Neural cell (in vitro differentiated cells): ENCODE measurements around the gene NSG1. TPM values are rescaled to one million over a fixed set of nuclear protein-coding genes. Genes with fewer than 3 reads are reported as not detected.

Experiments used
- H2AFZ ChIP-seq: fragments of 200-600, 300-800 bp; sonication (generic), shearing (Covaris generic); 2 replicates; pipeline ENCODE4 v1.6.0; 2014; ENCODE audit warnings: low read depth, mild to moderate bottlenecking, antibody characterized with exemption, low read length, moderate library complexity
- H3F3A ChIP-seq: fragments of 200-600 bp; shearing (Covaris generic); 2 replicates; pipeline ENCODE4 v1.6.1; 2016; ENCODE audit warnings: mild to moderate bottlenecking, moderate library complexity, mixed read lengths, antibody characterized with exemption, low read length; ENCODE audit not compliant: insufficient read depth, poor library complexity, severe bottlenecking
- H3K27ac ChIP-seq: fragments of 200-600, 300-800 bp; sonication (generic), shearing (Covaris generic); 2 replicates; pipeline ENCODE4 v1.5.1; 2014; ENCODE audit warnings: mild to moderate bottlenecking, low read length, moderate library complexity
- H3K27me3 ChIP-seq: fragments of 300-800, 200-600 bp; sonication (generic), shearing (Covaris generic); 2 replicates; pipeline ENCODE4 v1.6.0; 2014; ENCODE audit warnings: mild to moderate bottlenecking, low read depth, low read length, moderate library complexity; ENCODE audit not compliant: insufficient read depth
- H3K36me3 ChIP-seq: fragments of 300-800, 200-600 bp; sonication (generic), shearing (Covaris generic); 2 replicates; pipeline ENCODE4 v1.5.1; 2014; ENCODE audit warnings: mild to moderate bottlenecking, antibody characterized with exemption, low read length, moderate library complexity; ENCODE audit not compliant: insufficient read depth
- H3K4me2 ChIP-seq: fragments of 300-800, 200-600 bp; sonication (generic), shearing (Covaris generic); 2 replicates; pipeline ENCODE4 v1.6.0; 2014; ENCODE audit warnings: mild to moderate bottlenecking, low read length
- H3K4me3 ChIP-seq: fragments of 300-800, 200-600 bp; sonication (generic), shearing (Covaris generic); 2 replicates; pipeline ENCODE4 v1.5.1; 2014; ENCODE audit warnings: mild to moderate bottlenecking, low read length, moderate library complexity
- H3K79me2 ChIP-seq: fragments of 200-600 bp; shearing (Covaris generic); replicated peaks from 2 replicates; pipeline ENCODE4 v1.6.0; 2014; ENCODE audit warnings: mild to moderate bottlenecking, low read length, moderate library complexity; ENCODE audit not compliant: insufficient read depth
- H3K9ac ChIP-seq: fragments of 300-800, 200-600 bp; sonication (generic), shearing (Covaris generic); 2 replicates; pipeline ENCODE4 v1.6.1; 2016; ENCODE audit warnings: mild to moderate bottlenecking, low read length, mixed read lengths
- H3K9me2 ChIP-seq: fragments of 200-600 bp; shearing (Covaris generic); 2 replicates; pipeline ENCODE4 v1.6.1; 2016; ENCODE audit warnings: mild to moderate bottlenecking, low read length, mixed read lengths; ENCODE audit not compliant: insufficient read depth
- H3K9me3 ChIP-seq: fragments of 200-600, 300-800 bp; sonication (generic), shearing (Covaris generic); 2 replicates; pipeline ENCODE4 v1.6.1; 2016; ENCODE audit warnings: mild to moderate bottlenecking, mixed run types, low read length, moderate library complexity, mixed read lengths
- H4K20me1 ChIP-seq: fragments of 200-600 bp; shearing (Covaris generic); 2 replicates; pipeline ENCODE4 v1.6.1; 2016; ENCODE audit warnings: mild to moderate bottlenecking, mixed run types; ENCODE audit not compliant: insufficient read depth
- CTCF ChIP-seq: fragments of 450-650 bp; IDR thresholded peaks from 2 replicates; pipeline ENCODE4 v1.5.1; 2014; ENCODE audit warnings: antibody characterized with exemption, mild to moderate bottlenecking, moderate library complexity; ENCODE audit not compliant: poor library complexity, severe bottlenecking
- EP300 ChIP-seq: fragments of 450-650 bp; conservative IDR thresholded peaks from 2 replicates; pipeline ENCODE4 v1.6.1; 2014; ENCODE audit warnings: antibody characterized with exemption, mild to moderate bottlenecking, moderate library complexity; ENCODE audit not compliant: poor library complexity, severe bottlenecking
- EZH2 ChIP-seq: fragments of 200-600, 300-800 bp; shearing (Covaris generic), sonication (generic); IDR thresholded peaks from 2 replicates; pipeline ENCODE4 v1.6.1; 2014; ENCODE audit warnings: antibody characterized with exemption, low read length, borderline replicate concordance, mild to moderate bottlenecking; ENCODE audit not compliant: insufficient read depth, poor library complexity, severe bottlenecking
- MXI1 ChIP-seq: fragments of 450-650 bp; conservative IDR thresholded peaks from 2 replicates; pipeline ENCODE4 v1.6.1; 2014; ENCODE audit warnings: antibody characterized with exemption, mild to moderate bottlenecking; ENCODE audit not compliant: poor library complexity, severe bottlenecking
- POLR2AphosphoS5 ChIP-seq: IDR thresholded peaks from 2 replicates; pipeline ENCODE4 v1.6.1; 2012
- RAD21 ChIP-seq: fragments of 450-650 bp; conservative IDR thresholded peaks from 2 replicates; pipeline ENCODE4 v1.6.1; 2014; ENCODE audit warnings: antibody characterized with exemption, mild to moderate bottlenecking, moderate library complexity
- REST ChIP-seq: IDR thresholded peaks from 2 replicates; pipeline ENCODE4 v1.6.1; 2012; ENCODE audit warnings: borderline replicate concordance
- SMC3 ChIP-seq: fragments of 450-650 bp; conservative IDR thresholded peaks from 2 replicates; pipeline ENCODE4 v1.6.1; 2014; ENCODE audit warnings: antibody characterized with exemption, mild to moderate bottlenecking, moderate library complexity; ENCODE audit not compliant: poor library complexity
- TAF1 ChIP-seq: IDR thresholded peaks from 2 replicates; pipeline ENCODE4 v1.6.1; 2012; ENCODE audit warnings: low read depth
- polyA plus RNA-seq: library from polyadenylated mRNA; depleted of rRNA; stranded (reverse); fragments of >200 nt; gene quantifications from 2 replicates; pipeline ENCODE4 v1.2.3, GENCODE V29; 2014

NSG1 gene
- polyA plus RNA-seq, 1 donor from 2014 or later = 921 TPM

- H3K27ac ChIP-seq = no peak overlapping the region
- H3F3A ChIP-seq = peaks cover 17% of the 10 kb centered on the region
- no peaks in the 10 kb centered on the region for H3K27me3 ChIP-seq
- peaks cover 34% of the 10 kb centered on the region for H3K36me3 ChIP-seq
- no peaks in the 10 kb centered on the region for H3K9me2 ChIP-seq
- H3K9me3 ChIP-seq = no peaks in the 10 kb centered on the region
- H3K79me2 ChIP-seq = peaks cover 64% of the 10 kb centered on the region
- peaks cover 16% of the 10 kb centered on the region for H4K20me1 ChIP-seq
- no peak overlapping the region for H3K4me2 ChIP-seq
- H3K4me3 ChIP-seq = no peak overlapping the region
- no peak overlapping the region for H2AFZ ChIP-seq
- TF ChIP-seq RAD21 (no peak), EZH2 (no peak), EP300 (no peak)
- H3K9ac ChIP-seq = no peak overlapping the region
Measured at GRCh38 chr4:4391866-4392265, 5.0 kb downstream of the NSG1 start.

- peaks cover 64% of the 10 kb centered on the region for H3K79me2 ChIP-seq
- H4K20me1 ChIP-seq = peaks cover 19% of the 10 kb centered on the region
- peaks cover 40% of the 10 kb centered on the region for H3K36me3 ChIP-seq
- H3K27me3 ChIP-seq = no peaks in the 10 kb centered on the region
- no peak overlapping the region for H3K9ac ChIP-seq
- no peak overlapping the region for H3K4me2 ChIP-seq
- peaks cover 17% of the 10 kb centered on the region for H3F3A ChIP-seq
- H3K9me2 ChIP-seq = no peaks in the 10 kb centered on the region
- no peak overlapping the region for H3K4me3 ChIP-seq
- no peak overlapping the region for H2AFZ ChIP-seq
- H3K9me3 ChIP-seq = no peaks in the 10 kb centered on the region
- H3K27ac ChIP-seq = peak overlapping the region; percentile 90
- no peak for TF ChIP-seq EP300
Measured at GRCh38 chr4:4392501-4393183, 5.7 kb downstream of the NSG1 start.

GRCh38 chr4:4394644-4395043 lies 7.7 kb downstream of the NSG1 start:
- H2AFZ ChIP-seq = no peak overlapping the region

GRCh38 chr4:4395371-4395770 lies 8.5 kb downstream of the NSG1 start:
- no peaks in the 10 kb centered on the region for H3K27me3 ChIP-seq
- H3K36me3 ChIP-seq = peaks cover 57% of the 10 kb centered on the region
- peak overlapping the region; percentile 73 for H3K4me2 ChIP-seq
- H3K27ac ChIP-seq = peak overlapping the region; percentile 90
- H4K20me1 ChIP-seq = peaks cover 10% of the 10 kb centered on the region
- H3K9me2 ChIP-seq = no peaks in the 10 kb centered on the region
- peak overlapping the region; percentile 66 for H3K9ac ChIP-seq
- H3K79me2 ChIP-seq = peaks cover 62% of the 10 kb centered on the region
- H3K4me3 ChIP-seq = peak overlapping the region; percentile 61
- H3K9me3 ChIP-seq = peaks cover 5% of the 10 kb centered on the region
- TF ChIP-seq CTCF (no peak), MXI1 (no peak), POLR2AphosphoS5 (no peak), TAF1 (no peak), EZH2 (no peak), RAD21 (no peak), EP300 (no peak), SMC3 (no peak), REST (no peak)
- peaks cover 20% of the 10 kb centered on the region for H3F3A ChIP-seq
- no peak overlapping the region for H2AFZ ChIP-seq

More at GRCh38 chr4:4394644-4395043, 7.7 kb downstream of the NSG1 start:
- peak overlapping the region; percentile 73 for H3K4me2 ChIP-seq
- peak overlapping the region; percentile 66 for H3K9ac ChIP-seq
- H3K36me3 ChIP-seq = peaks cover 50% of the 10 kb centered on the region
- peak overlapping the region; percentile 90 for H3K27ac ChIP-seq
- peaks cover 62% of the 10 kb centered on the region for H3K79me2 ChIP-seq
- H3K4me3 ChIP-seq = peak overlapping the region; percentile 61
- peaks cover 16% of the 10 kb centered on the region for H4K20me1 ChIP-seq
- TF ChIP-seq SMC3 (no peak), EZH2 (no peak), MXI1 (no peak), POLR2AphosphoS5 (no peak), EP300 (no peak)
- H3K9me2 ChIP-seq = no peaks in the 10 kb centered on the region
- H3K9me3 ChIP-seq = no peaks in the 10 kb centered on the region
- no peaks in the 10 kb centered on the region for H3K27me3 ChIP-seq
- H3F3A ChIP-seq = peaks cover 20% of the 10 kb centered on the region
